ENCODE results near the gene SLC8A1.

Gene SLC8A1

GRCh38 chr2:40450066-40450795 lies 1.7 kb downstream of the SLC8A1 start:
- peak overlapping the region in 2 of 5 donors; percentile 21 to 29 for H3K9ac ChIP-seq (ENCODE audit: low read length in 5 of 5)
- peaks cover 0 to 4% (median 0%) of the 10 kb centered on the region in 5 donors for H3K27me3 ChIP-seq (ENCODE audit: control insufficient read depth in 5 of 5, insufficient read depth in 4 of 5, low read length in 5 of 5)

GRCh38 chr2:40448476-40449079 lies 3.3 kb downstream of the SLC8A1 start:
- Histone ChIP-seq H3K9me3 (ENCODE audit: control insufficient read depth in 5 of 5, low read length in 5 of 5) (no peaks in the 10 kb centered on the region), H3K4me1 (ENCODE audit: control insufficient read depth in 5 of 5, insufficient read depth in 5 of 5, low read length in 5 of 5) (peaks cover 0 to 25% (median 21%) of the 10 kb centered on the region in 5 donors), H3K27ac (ENCODE audit: low read depth, low read length) (no peak overlapping the region), H3K4me3 (ENCODE audit: low read depth in 1 of 5, low read length in 5 of 5) (no peak overlapping the region), H3K27me3 (ENCODE audit: control insufficient read depth in 5 of 5, insufficient read depth in 4 of 5, low read length in 5 of 5) (peaks cover 0 to 4% (median 0%) of the 10 kb centered on the region in 5 donors), H3K9ac (ENCODE audit: low read length in 5 of 5) (no peak overlapping the region), H3K36me3 (ENCODE audit: control insufficient read depth in 5 of 5, insufficient read depth in 5 of 5, low read length in 5 of 5) (no peaks in the 10 kb centered on the region)

More at GRCh38 chr2:40450066-40450795, 1.7 kb downstream of the SLC8A1 start:
- H3K27ac ChIP-seq (ENCODE audit: low read depth, low read length): peak overlapping the region; percentile 6
- H3K4me3 ChIP-seq (ENCODE audit: low read depth in 1 of 5, low read length in 5 of 5): peak overlapping the region; percentile 71 to 88 (median 77)
- H3K9me3 ChIP-seq (ENCODE audit: control insufficient read depth in 5 of 5, low read length in 5 of 5): no peaks in the 10 kb centered on the region
- no peaks in the 10 kb centered on the region for H3K36me3 ChIP-seq (ENCODE audit: control insufficient read depth in 5 of 5, insufficient read depth in 5 of 5, low read length in 5 of 5)
- peaks cover 0 to 25% (median 21%) of the 10 kb centered on the region in 5 donors for H3K4me1 ChIP-seq (ENCODE audit: control insufficient read depth in 5 of 5, insufficient read depth in 5 of 5, low read length in 5 of 5)

DNA sequence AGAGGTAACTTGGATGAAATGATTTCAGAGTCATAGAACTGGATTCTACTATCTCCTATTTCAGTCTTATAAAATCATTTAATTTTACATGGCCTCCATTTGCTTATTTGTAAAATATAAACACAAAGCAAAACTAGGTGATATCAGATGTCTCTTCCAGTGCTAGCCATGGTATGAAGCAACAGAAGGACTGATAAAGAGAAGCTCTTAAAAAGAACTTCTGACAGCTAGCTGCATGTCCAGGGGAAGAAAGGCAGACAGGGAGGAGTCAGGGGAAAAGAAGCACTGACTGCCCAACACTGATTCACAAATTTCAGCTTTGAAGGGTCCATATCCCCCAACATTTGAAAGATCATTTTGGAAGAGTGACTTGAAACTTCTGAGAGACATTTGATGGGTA lies 6.4 kb downstream of the SLC8A1 start:
- H3K9me3 ChIP-seq (ENCODE audit: control insufficient read depth in 5 of 5, low read length in 5 of 5): no peaks in the 10 kb centered on the region
- H3K9ac ChIP-seq (ENCODE audit: low read length in 5 of 5): no peak overlapping the region
- peaks cover 0 to 2% (median 0%) of the 10 kb centered on the region in 5 donors for H3K27me3 ChIP-seq (ENCODE audit: control insufficient read depth in 5 of 5, insufficient read depth in 4 of 5, low read length in 5 of 5)
- peaks cover 0 to 6% (median 3%) of the 10 kb centered on the region in 5 donors for H3K4me1 ChIP-seq (ENCODE audit: control insufficient read depth in 5 of 5, insufficient read depth in 5 of 5, low read length in 5 of 5)
- no peak overlapping the region for H3K4me3 ChIP-seq (ENCODE audit: low read depth in 1 of 5, low read length in 5 of 5)
- H3K27ac ChIP-seq (ENCODE audit: low read depth, low read length): no peak overlapping the region
- no peaks in the 10 kb centered on the region for H3K36me3 ChIP-seq (ENCODE audit: control insufficient read depth in 5 of 5, insufficient read depth in 5 of 5, low read length in 5 of 5)

DNA sequence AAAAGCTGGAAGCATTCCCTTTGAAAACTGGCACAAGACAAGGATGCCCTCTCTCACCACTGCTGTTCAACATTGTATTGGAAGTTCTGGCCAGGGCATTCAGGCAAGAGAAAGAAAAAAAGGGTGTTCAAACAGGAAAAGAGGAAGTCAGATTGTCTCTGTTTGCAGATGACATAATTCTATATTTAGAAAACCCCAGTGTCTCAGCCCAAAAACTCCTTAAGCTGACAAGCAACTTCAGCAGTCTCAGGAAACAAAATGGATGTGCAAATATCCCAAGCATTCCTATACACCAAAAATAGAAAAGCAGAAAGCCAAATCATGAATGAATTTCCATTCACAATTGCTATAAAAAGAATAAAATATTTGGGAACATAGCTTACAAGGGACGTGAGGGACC lies 11.1 kb downstream of the SLC8A1 start:
- no peak overlapping the region for H3K4me3 ChIP-seq (ENCODE audit: low read depth in 1 of 5, low read length in 5 of 5)
- no peaks in the 10 kb centered on the region for H3K27me3 ChIP-seq (ENCODE audit: control insufficient read depth in 5 of 5, insufficient read depth in 4 of 5, low read length in 5 of 5)
- peaks cover 0 to 6% (median 2%) of the 10 kb centered on the region in 5 donors for H3K4me1 ChIP-seq (ENCODE audit: control insufficient read depth in 5 of 5, insufficient read depth in 5 of 5, low read length in 5 of 5)
- H3K27ac ChIP-seq (ENCODE audit: low read depth, low read length): no peak overlapping the region
- no peaks in the 10 kb centered on the region for H3K36me3 ChIP-seq (ENCODE audit: control insufficient read depth in 5 of 5, insufficient read depth in 5 of 5, low read length in 5 of 5)
- H3K9me3 ChIP-seq (ENCODE audit: control insufficient read depth in 5 of 5, low read length in 5 of 5): no peaks in the 10 kb centered on the region
- no peak overlapping the region for H3K9ac ChIP-seq (ENCODE audit: low read length in 5 of 5)

DNA sequence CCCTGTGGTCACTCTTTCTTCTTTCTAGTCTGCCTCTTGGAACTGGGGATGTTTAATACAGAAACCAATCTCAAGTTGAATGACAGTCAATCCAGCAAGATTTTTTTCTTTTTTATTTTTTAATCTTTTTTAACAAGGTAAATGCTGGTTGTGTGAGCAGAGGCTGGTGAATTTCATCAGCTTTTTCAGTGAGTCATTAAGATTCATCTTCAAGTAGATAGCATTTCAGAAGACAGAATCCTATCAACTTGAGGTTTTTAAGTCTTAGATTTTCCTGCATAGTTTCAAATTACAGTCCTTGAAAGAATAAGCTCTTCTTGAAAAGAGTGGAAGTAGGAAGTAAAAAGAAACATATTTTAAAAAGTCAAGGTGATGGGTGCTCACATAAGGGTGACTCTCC lies 12.4 kb downstream of the SLC8A1 start:
- Histone ChIP-seq H3K36me3 (ENCODE audit: control insufficient read depth in 5 of 5, insufficient read depth in 5 of 5, low read length in 5 of 5) (no peaks in the 10 kb centered on the region), H3K9ac (ENCODE audit: low read length in 5 of 5) (no peak overlapping the region), H3K27me3 (ENCODE audit: control insufficient read depth in 5 of 5, insufficient read depth in 4 of 5, low read length in 5 of 5) (no peaks in the 10 kb centered on the region), H3K4me3 (ENCODE audit: low read depth in 1 of 5, low read length in 5 of 5) (no peak overlapping the region), H3K27ac (ENCODE audit: low read depth, low read length) (no peak overlapping the region), H3K4me1 (ENCODE audit: control insufficient read depth in 5 of 5, insufficient read depth in 5 of 5, low read length in 5 of 5) (peaks cover 0 to 18% (median 14%) of the 10 kb centered on the region in 5 donors), H3K9me3 (ENCODE audit: control insufficient read depth in 5 of 5, low read length in 5 of 5) (no peaks in the 10 kb centered on the region)

DNA sequence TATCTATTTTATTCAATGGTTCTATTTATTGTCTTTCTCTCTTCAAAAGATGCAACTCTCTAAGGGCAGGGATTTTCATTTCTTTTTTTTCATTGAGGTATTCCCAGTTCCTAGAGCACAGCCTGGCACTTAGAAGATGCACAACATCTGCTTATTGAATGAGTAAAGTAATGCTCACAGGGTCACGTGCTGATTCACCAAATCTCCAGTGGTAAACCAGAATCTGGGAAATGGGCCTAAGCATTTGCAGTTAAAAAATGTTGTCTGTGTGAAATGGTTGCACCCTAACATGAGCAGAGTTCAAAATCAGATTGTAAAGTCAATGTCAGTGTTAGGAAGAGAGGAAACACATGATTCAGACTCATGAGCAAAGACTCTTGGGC lies 15.8 kb downstream of the SLC8A1 start:
- Histone ChIP-seq H3K27me3 (ENCODE audit: control insufficient read depth in 5 of 5, insufficient read depth in 4 of 5, low read length in 5 of 5) (no peaks in the 10 kb centered on the region), H3K36me3 (ENCODE audit: control insufficient read depth in 5 of 5, insufficient read depth in 5 of 5, low read length in 5 of 5) (no peaks in the 10 kb centered on the region), H3K27ac (ENCODE audit: low read depth, low read length) (peak overlapping the region; percentile 89), H3K4me3 (ENCODE audit: low read depth in 1 of 5, low read length in 5 of 5) (no peak overlapping the region), H3K9me3 (ENCODE audit: control insufficient read depth in 5 of 5, low read length in 5 of 5) (no peaks in the 10 kb centered on the region), H3K4me1 (ENCODE audit: control insufficient read depth in 5 of 5, insufficient read depth in 5 of 5, low read length in 5 of 5) (peaks cover 0 to 50% (median 39%) of the 10 kb centered on the region in 5 donors), H3K9ac (ENCODE audit: low read length in 5 of 5) (peak overlapping the region in 1 of 5 donors; percentile 64)

GRCh38 chr2:40435426-40436092 lies 16.3 kb downstream of the SLC8A1 start:
- Histone ChIP-seq H3K36me3 (ENCODE audit: control insufficient read depth in 5 of 5, insufficient read depth in 5 of 5, low read length in 5 of 5) (no peaks in the 10 kb centered on the region), H3K9me3 (ENCODE audit: control insufficient read depth in 5 of 5, low read length in 5 of 5) (no peaks in the 10 kb centered on the region), H3K9ac (ENCODE audit: low read length in 5 of 5) (peak overlapping the region in 1 of 5 donors; percentile 64), H3K27me3 (ENCODE audit: control insufficient read depth in 5 of 5, insufficient read depth in 4 of 5, low read length in 5 of 5) (no peaks in the 10 kb centered on the region), H3K4me3 (ENCODE audit: low read depth in 1 of 5, low read length in 5 of 5) (no peak overlapping the region), H3K4me1 (ENCODE audit: control insufficient read depth in 5 of 5, insufficient read depth in 5 of 5, low read length in 5 of 5) (peaks cover 0 to 54% (median 43%) of the 10 kb centered on the region in 5 donors), H3K27ac (ENCODE audit: low read depth, low read length) (peak overlapping the region; percentile 89)

- H3K36me3 ChIP-seq (ENCODE audit: control insufficient read depth in 5 of 5, insufficient read depth in 5 of 5, low read length in 5 of 5): no peaks in the 10 kb centered on the region
- H3K9ac ChIP-seq (ENCODE audit: low read length in 5 of 5): peak overlapping the region in 2 of 5 donors; percentile 30 to 64
- no peaks in the 10 kb centered on the region for H3K27me3 ChIP-seq (ENCODE audit: control insufficient read depth in 5 of 5, insufficient read depth in 4 of 5, low read length in 5 of 5)
- H3K4me3 ChIP-seq (ENCODE audit: low read depth in 1 of 5, low read length in 5 of 5): no peak overlapping the region
- peaks cover 0 to 54% (median 43%) of the 10 kb centered on the region in 5 donors for H3K4me1 ChIP-seq (ENCODE audit: control insufficient read depth in 5 of 5, insufficient read depth in 5 of 5, low read length in 5 of 5)
- no peaks in the 10 kb centered on the region for H3K9me3 ChIP-seq (ENCODE audit: control insufficient read depth in 5 of 5, low read length in 5 of 5)
- peak overlapping the region; percentile 89 for H3K27ac ChIP-seq (ENCODE audit: low read depth, low read length)
Observed at GRCh38 chr2:40434731-40435271, 17.1 kb downstream of the SLC8A1 start.

GRCh38 chr2:40433736-40434135 lies 18.2 kb downstream of the SLC8A1 start:
- Histone ChIP-seq H3K27ac (ENCODE audit: low read depth, low read length) (peak overlapping the region; percentile 89), H3K9me3 (ENCODE audit: control insufficient read depth in 5 of 5, low read length in 5 of 5) (no peaks in the 10 kb centered on the region), H3K27me3 (ENCODE audit: control insufficient read depth in 5 of 5, insufficient read depth in 4 of 5, low read length in 5 of 5) (no peaks in the 10 kb centered on the region), H3K36me3 (ENCODE audit: control insufficient read depth in 5 of 5, insufficient read depth in 5 of 5, low read length in 5 of 5) (no peaks in the 10 kb centered on the region), H3K4me3 (ENCODE audit: low read depth in 1 of 5, low read length in 5 of 5) (no peak overlapping the region), H3K4me1 (ENCODE audit: control insufficient read depth in 5 of 5, insufficient read depth in 5 of 5, low read length in 5 of 5) (peaks cover 0 to 54% (median 43%) of the 10 kb centered on the region in 5 donors), H3K9ac (ENCODE audit: low read length in 5 of 5) (peak overlapping the region in 1 of 5 donors; percentile 64)
